Effector memory CD8-positive, alpha-beta T cell (primary cell): ENCODE measurements around the gene PRDX1.
A peak's percentile ranks its signal among the peaks of the same experiment; 100 is the strongest.
"Not testable (repeated sequence)": the region's sequence is repeated elsewhere in the genome, so short reads cannot be mapped to it uniquely, and the experiment has no call there.

ENCODE experiments used
- ATAC-seq: fragments of 150-1000 bp; cut with Tn5 transposase; replicated peaks from 2 replicates; pipeline ENCODE4 v1.10.0; 2021; ENCODE audit warnings: mild to moderate bottlenecking, moderate library complexity
- DNase-seq, 3 experiments: peaks; one replicate each; pipeline ENCODE4 v3.0.0; 2021
- H3K27ac Mint-ChIP-seq, 2 donors: one replicate each; pipeline ENCODE4 v1.8.0; 2022; ENCODE audit warnings: mild to moderate bottlenecking in 2 of 2, mixed read lengths in 2 of 2, moderate library complexity in 2 of 2
- H3K27me3 Mint-ChIP-seq, 2 donors: one replicate each; pipeline ENCODE4 v1.8.0; 2022; ENCODE audit warnings: mixed read lengths in 2 of 2
- H3K36me3 Mint-ChIP-seq: one replicate; pipeline ENCODE4 v1.8.0; 2022; ENCODE audit warnings: mild to moderate bottlenecking, moderate library complexity, mixed read lengths; ENCODE audit not compliant: insufficient read depth
- H3K4me1 Mint-ChIP-seq, 2 donors: one replicate each; pipeline ENCODE4 v1.8.0; 2022; ENCODE audit warnings: low read depth in 2 of 2, mixed read lengths in 2 of 2
- H3K4me3 Mint-ChIP-seq, 2 donors: one replicate each; pipeline ENCODE4 v1.8.0; 2022; ENCODE audit warnings: mild to moderate bottlenecking in 2 of 2, mixed read lengths in 2 of 2, moderate library complexity in 2 of 2
- H3K9me3 Mint-ChIP-seq, 2 donors: one replicate each; pipeline ENCODE4 v1.8.0; 2022; ENCODE audit warnings: mixed read lengths in 2 of 2

Gene PRDX1

DNA sequence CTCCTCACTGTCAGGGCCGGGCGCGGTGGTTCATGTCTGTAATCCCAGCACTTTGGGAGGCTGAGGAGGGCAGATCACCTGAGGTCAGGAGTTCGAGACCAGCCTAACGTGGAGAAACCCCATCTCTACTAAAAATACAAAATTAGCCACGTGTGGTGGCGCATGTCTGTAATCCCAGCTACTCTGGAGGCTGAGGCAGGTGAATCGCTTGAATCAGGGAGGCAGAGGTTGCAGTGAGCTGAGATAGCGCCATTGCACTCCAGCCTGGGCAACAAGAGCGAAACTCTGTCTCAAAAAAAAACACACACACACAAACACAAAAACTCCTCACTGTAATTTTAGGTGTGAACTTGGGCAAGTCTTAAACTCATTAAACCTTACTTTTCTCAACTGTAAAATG is 2.3 kb upstream of the PRDX1 start:
- ATAC-seq, H3K27ac Mint-ChIP-seq, DNase-seq, H3K4me3 Mint-ChIP-seq, H3K27me3 Mint-ChIP-seq, H3K9me3 Mint-ChIP-seq: not testable (repeated sequence)
- Mint-ChIP-seq H3K36me3 (peaks cover 27% of the 10 kb centered on the region), H3K4me1 (peaks cover 20 to 24% of the 10 kb centered on the region in 2 donors)

DNA sequence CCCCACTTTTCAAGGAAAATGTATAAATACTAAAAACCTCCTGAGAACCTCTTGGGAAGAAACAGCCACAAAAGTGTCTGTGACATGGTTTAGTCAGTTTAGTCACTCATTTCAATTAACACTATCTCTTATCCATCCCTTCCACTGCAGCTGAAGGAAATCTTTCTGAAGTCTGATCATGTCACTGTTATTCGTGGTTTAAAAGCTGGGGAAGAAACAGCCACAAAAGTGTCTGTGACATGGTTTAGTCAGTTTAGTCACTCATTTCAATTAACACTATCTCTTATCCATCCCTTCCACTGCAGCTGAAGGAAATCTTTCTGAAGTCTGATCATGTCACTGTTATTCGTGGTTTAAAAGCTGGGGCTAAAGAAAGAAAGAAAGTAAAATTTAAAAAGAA is 1.8 kb upstream of the PRDX1 start:
- not testable (repeated sequence) for H3K4me3 Mint-ChIP-seq, H3K9me3 Mint-ChIP-seq, H3K27ac Mint-ChIP-seq, H3K27me3 Mint-ChIP-seq, DNase-seq, ATAC-seq
- Mint-ChIP-seq H3K4me1 (peaks cover 25 to 28% of the 10 kb centered on the region in 2 donors), H3K36me3 (peaks cover 32% of the 10 kb centered on the region)

DNA sequence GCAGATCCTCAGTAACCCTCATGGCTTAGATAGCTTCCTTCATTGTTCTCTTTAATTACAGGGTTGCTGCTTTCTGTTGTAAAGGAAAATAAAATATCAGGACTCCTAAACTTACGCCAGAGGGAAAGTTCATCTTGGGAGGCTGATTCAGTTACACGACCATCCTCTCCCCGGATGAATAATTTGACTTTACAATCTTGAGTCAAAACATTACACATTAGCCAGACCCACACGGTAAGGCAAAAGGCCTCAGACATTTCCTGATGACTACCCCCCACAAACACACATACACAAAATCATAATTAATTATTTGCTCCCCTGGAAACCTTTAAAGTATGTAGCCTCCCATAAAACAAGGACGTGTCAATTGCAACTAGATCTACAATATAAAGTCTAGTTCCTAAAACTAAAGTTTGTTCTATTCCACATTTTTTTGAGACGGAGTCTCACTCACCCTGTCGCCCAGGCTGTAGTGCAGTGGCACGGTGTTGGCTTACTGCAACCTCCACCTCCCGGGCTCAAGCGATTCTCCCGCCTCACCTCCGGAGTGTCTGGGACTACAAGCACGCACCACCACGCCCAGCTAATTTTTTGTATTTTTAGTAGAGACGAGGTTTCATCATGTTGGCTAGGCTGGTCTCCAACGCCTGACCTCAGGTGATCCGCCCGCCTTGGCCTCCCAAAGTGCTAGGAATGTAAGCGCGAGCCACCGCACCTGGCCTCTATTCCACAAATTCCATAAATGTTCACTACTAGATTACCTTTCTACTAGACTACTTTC is 830 bp upstream of the PRDX1 start:
- peaks cover 40% of the 10 kb centered on the region for H3K36me3 Mint-ChIP-seq
- no peaks in the 10 kb centered on the region for H3K9me3 Mint-ChIP-seq
- peak overlapping the region; percentile 91 to 96 for H3K27ac Mint-ChIP-seq
- no peak for DNase-seq
- no peak for ATAC-seq
- H3K4me3 Mint-ChIP-seq: peak overlapping the region; percentile 88 to 99
- no peaks in the 10 kb centered on the region for H3K27me3 Mint-ChIP-seq
- H3K4me1 Mint-ChIP-seq: peaks cover 27 to 28% of the 10 kb centered on the region in 2 donors

DNA sequence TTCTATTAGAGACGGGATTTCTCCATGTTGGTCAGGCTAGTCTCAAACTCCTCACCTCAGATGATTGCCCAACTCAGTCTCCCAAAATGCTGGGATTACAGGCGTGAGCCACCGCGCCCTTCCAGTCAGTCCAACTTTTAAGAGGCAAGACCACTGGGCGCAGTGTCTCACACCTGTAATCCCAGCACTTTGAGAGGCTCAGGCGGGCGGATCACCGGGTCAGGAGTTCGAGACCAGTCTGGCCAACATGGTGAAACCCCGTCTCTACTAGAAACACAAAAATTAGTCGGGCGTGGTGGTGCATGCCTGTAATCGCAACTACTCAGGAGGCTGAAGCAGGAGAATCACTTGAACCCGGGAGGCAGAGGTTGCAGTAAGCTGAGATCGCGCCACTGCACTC is 1.9 kb downstream of the PRDX1 start:
- H3K9me3 Mint-ChIP-seq, DNase-seq, ATAC-seq, H3K27me3 Mint-ChIP-seq: not testable (repeated sequence)
- H3K4me3 Mint-ChIP-seq: peak overlapping the region; percentile 88 to 99
- peaks cover 66% of the 10 kb centered on the region for H3K36me3 Mint-ChIP-seq
- peak overlapping the region in 1 of 2 donors; percentile 96 for H3K27ac Mint-ChIP-seq
- H3K4me1 Mint-ChIP-seq: peaks cover 31% of the 10 kb centered on the region in 2 donors

DNA sequence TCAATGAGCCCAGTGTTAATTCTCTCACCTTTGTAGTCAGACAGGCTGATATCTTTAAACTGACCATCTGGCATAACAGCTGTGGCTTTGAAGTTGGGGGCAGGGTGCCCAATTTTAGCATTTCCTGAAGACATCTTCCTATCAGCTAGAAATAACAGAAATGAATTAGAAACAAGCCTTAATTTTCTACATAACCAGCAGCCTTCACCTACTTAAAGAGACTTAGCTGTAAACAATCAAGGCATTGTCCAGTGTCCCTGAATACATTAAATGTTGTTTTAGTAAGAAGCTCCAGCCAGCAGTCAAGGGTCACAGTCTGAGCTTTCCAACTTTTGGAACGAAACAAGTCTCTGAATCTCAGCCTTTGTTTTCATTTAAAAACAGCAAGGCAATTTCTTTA is 2.8 kb downstream of the PRDX1 start:
- Mint-ChIP-seq H3K4me3 (peak overlapping the region in 1 of 2 donors; percentile 13), H3K27ac (peak overlapping the region; percentile 22 to 51), H3K36me3 (peaks cover 73% of the 10 kb centered on the region), H3K27me3 (no peaks in the 10 kb centered on the region), H3K9me3 (no peaks in the 10 kb centered on the region), H3K4me1 (peaks cover 31% of the 10 kb centered on the region in 2 donors)
- no peak for ATAC-seq
- DNase-seq: no peak

DNA sequence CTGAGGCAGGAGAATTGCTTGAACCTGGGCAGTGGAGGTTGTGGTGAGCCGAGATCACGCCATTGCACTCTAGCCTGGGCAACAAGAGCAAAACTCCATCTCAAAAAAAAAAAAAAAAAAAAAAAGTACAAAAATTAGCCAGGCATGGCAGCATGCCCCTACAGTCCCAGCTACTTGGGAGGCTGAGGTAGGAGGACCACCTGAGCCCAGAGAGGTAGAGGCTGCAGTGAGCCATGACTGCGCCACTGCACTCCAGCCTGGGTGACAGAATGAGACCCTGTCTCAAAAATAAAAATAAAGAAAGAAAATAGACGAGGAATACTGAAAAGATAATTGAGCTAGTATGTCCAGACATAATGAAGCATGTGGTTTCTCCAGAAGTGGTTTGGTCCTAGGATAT is 3.3 kb downstream of the PRDX1 start:
- Mint-ChIP-seq H3K27ac (peak overlapping the region in 1 of 2 donors; percentile 51), H3K36me3 (peaks cover 75% of the 10 kb centered on the region), H3K4me1 (peaks cover 31% of the 10 kb centered on the region in 2 donors)
- not testable (repeated sequence) for H3K9me3 Mint-ChIP-seq, ATAC-seq, H3K27me3 Mint-ChIP-seq, DNase-seq, H3K4me3 Mint-ChIP-seq

DNA sequence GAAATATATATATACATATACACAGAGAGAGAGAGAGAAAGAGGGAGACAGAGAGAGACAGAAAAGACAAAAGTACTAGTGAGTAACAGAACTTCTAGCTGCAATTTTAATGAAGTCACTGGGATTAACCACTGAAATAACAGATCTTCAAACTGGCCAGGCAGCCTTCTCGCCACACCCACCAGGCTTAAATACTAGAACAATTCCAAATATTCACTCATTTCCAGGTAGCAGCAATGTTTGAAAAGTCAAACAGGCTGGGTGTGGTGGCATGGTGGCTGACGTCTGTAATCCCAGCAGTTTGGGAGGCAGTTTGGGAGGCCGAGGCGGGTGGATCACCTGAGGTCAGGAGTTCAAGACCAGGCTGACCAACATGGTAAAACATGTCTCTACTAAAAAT is 5.2 kb downstream of the PRDX1 start:
- ATAC-seq (no peak), DNase-seq (no peak)
- H3K27me3 Mint-ChIP-seq: no peaks in the 10 kb centered on the region
- peaks cover 72% of the 10 kb centered on the region for H3K36me3 Mint-ChIP-seq
- H3K9me3 Mint-ChIP-seq: no peaks in the 10 kb centered on the region
- H3K27ac Mint-ChIP-seq: no peak overlapping the region
- H3K4me3 Mint-ChIP-seq: no peak overlapping the region
- peaks cover 20 to 22% of the 10 kb centered on the region in 2 donors for H3K4me1 Mint-ChIP-seq

DNA sequence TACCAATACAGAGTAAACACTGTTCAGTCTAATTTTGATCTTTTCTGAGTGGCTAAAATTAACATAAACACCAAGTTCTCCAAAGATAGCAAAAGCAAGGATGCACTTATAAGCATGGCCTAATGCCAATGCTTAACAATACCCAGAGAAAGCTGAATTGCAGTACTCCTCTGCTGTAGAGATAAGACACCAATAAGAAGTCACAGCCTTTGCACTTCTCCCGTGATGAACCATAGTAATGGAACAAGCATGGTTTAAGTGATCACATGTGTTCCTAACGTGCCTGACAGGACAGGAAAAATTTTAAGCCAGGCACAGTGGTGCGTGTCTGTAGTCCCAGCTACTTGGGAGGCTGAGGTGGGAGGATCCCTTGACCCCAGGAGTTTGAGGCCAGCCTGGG is 5.6 kb downstream of the PRDX1 start:
- Mint-ChIP-seq H3K36me3 (peaks cover 72% of the 10 kb centered on the region), H3K27ac (no peak overlapping the region), H3K27me3 (no peaks in the 10 kb centered on the region), H3K9me3 (no peaks in the 10 kb centered on the region), H3K4me1 (peaks cover 19 to 20% of the 10 kb centered on the region in 2 donors), H3K4me3 (no peak overlapping the region)
- no peak for ATAC-seq
- no peak for DNase-seq

DNA sequence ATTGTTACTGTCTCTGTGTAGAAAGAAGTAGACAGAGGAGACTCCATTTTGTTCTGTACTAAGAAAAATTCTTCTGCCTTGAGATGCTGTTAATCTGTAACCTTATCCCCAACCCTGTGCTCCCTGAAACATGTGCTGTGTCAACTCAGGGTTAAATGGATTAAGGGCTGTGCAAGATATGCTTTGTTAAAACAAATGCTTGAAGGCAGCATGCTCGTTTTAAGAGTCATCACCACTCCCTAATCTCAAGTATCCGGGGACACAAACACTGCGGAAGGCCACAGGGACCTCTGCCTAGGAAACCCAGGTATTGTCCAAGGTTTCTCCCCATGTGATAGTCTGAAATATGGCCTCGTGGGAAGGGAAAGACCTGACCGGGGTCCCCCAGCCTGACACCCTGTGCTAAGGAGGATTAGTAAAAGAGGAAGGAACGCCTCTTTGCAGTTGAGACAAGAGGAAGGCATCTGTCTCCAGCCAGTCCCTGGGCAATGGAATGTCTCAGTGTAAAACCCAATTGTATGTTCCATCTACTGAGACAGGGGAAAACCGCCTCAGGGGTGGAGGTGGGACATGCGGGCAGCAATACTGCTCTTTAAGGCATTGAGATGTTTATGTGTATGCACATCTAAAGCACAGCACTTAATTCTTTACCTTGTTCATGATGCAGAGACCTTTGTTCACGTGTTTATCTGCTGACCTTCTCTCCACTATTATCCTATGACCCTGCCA is 8.0 kb downstream of the PRDX1 start:
- not testable (repeated sequence) for ATAC-seq, H3K27me3 Mint-ChIP-seq, DNase-seq, H3K9me3 Mint-ChIP-seq, H3K4me1 Mint-ChIP-seq, H3K4me3 Mint-ChIP-seq
- peak overlapping the region in 1 of 2 donors; percentile 38 for H3K27ac Mint-ChIP-seq
- peaks cover 80% of the 10 kb centered on the region for H3K36me3 Mint-ChIP-seq

DNA sequence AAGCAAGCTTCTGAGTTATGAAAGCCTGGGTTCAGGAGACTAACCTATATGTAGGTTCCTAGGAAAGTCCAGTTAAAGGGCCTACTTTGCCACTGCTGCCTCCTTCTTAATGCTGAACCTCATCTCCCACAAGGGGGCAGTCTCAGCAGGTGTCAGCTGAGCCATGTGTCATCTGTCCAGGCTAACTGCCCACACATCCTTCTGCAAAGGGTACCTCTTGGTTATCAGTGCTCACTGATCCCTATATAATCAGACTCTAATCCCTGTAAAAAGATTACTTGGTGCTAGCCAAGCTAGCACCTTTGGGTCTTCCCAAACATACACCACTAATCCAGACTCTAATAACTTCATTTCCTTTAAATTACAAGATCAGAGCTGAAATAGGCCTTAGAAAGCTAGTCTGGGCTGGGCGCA is 9.0 kb downstream of the PRDX1 start:
- DNase-seq (peak; percentile 50 to 54 (median 51)), ATAC-seq (peak; percentile 72)
- H3K27me3 Mint-ChIP-seq: no peaks in the 10 kb centered on the region
- peaks cover 76% of the 10 kb centered on the region for H3K36me3 Mint-ChIP-seq
- no peaks in the 10 kb centered on the region for H3K9me3 Mint-ChIP-seq
- peaks cover 4 to 6% of the 10 kb centered on the region in 2 donors for H3K4me1 Mint-ChIP-seq
- H3K4me3 Mint-ChIP-seq: no peak overlapping the region
- no peak overlapping the region for H3K27ac Mint-ChIP-seq

DNA sequence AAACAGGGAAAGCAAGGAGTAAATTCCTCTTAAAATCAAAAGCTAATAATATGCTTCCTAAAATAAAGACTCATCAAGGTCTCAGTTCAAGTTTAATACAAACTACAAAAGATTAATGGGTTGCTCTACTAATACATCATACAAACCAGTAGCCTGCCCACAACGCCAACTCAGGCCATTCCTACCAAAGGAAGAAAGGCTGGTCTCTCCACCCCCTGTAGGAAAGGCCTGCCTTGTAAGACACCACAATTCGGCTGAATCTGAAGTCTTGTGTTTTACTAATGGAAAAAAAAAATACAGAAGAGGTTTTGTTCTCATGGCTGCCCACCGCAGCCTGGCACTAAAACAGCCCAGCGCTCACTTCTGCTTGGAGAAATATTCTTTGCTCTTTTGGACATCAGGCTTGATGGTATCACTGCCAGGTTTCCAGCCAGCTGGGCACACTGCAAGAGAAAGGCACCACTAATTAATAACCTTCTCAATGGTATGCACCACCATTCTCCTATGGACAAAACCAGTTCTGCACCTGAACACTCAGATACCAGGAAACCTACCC is 10.6 kb downstream of the PRDX1 start:
- Mint-ChIP-seq H3K27ac (peak overlapping the region in 1 of 2 donors; percentile 70), H3K9me3 (no peaks in the 10 kb centered on the region), H3K27me3 (no peaks in the 10 kb centered on the region), H3K4me3 (no peak overlapping the region), H3K4me1 (peaks cover 0 to 4% of the 10 kb centered on the region in 2 donors), H3K36me3 (peaks cover 62% of the 10 kb centered on the region)
- DNase-seq (no peak), ATAC-seq (no peak)

DNA sequence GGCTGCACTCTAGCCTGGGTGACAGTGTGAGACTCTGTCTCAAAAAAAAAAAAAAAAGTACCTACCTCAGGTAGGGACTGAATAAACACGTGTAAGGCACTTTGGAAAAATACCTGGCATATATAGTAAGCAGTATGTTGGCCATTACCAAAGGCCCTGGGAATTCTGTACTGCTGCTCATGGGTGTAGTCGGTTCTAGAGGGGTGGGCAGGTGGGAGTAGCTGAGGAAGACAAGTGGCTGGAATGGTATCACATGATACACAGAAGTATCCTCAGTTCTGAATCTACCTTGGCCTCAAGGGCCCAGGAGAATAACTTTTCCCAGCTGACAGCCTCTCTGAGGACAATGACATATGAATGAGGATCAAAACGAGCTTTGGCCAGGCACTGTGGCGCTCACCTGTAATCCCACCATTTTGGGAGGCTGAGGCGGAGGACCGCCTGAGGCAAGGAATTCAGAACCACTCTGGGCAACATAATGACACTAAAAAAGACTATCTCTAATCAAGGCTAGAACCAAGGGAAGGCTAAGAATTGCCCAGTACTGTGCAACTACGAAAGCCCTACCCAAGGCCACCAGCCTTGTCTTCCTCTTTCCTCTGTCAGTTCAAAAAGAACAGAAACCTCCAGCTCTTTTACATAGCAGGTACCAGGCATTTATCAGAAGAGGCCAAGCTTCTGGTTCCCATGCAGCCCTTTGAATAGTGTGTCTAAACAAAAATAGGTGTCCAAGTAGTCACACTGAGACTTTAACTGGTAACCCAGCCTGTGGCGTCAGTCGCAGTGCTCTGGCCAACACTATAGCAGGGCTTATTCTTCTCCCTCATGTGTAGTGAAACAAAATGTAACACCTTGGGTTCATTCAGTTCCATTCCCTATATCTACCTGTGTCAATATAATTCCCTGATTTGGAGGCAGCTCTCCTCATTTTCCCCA is 11.4 kb downstream of the PRDX1 start:
- Mint-ChIP-seq H3K4me1 (peaks cover 0 to 2% of the 10 kb centered on the region in 2 donors), H3K4me3 (no peak overlapping the region), H3K36me3 (peaks cover 55% of the 10 kb centered on the region), H3K27ac (peak overlapping the region in 1 of 2 donors; percentile 70), H3K9me3 (no peaks in the 10 kb centered on the region), H3K27me3 (no peaks in the 10 kb centered on the region)
- DNase-seq: no peak
- no peak for ATAC-seq
